ENCODE data around the gene LIPT2.

DNA sequence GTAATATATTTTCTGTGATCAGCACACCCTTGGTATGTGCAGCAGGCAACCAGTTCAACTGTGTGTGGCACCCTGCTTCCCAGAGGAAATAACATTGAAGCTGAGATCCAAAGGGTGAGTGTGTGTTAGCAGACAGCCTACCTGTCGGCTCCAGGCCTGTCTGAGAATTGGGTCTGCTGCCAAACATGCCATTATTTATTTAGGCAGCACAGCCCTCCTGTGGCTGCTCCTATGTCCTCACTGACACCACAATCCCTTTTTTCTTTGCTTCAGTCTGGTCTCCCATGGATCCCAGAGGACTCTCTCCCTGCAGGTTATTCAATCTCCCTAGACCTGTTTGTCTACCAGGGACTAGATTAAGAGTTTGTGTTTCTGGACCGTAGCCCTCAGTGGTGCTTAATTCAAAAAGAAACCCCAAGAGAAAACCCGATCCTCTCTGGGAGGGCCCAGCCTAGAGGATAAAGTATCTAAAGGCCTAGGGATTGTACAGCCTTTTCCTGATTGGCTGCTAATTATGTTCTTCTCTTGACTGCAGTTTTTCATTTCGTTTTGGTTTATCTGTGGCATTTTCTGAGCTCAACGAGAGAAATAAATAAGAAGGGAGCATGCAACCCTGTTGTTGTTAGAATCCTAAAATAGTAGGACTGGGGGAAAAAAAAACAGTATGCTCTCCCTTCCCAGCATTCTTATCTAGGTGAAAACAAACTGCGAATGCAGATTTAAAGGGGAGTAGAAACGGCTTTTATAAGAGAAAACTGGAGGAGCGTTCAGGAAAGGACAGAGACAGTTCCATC is 50.3 kb downstream of the LIPT2 start:
- no peak for TF ChIP-seq GATA2 (IDR thresholded peaks at IDR 0.05; ENCODE audit: low read depth, low read length)
- no peak for TF ChIP-seq GATA3 (IDR thresholded peaks at IDR 0.05; ENCODE audit: low read depth, low read length)
